ENCODE data around the gene BBLN.

DNA sequence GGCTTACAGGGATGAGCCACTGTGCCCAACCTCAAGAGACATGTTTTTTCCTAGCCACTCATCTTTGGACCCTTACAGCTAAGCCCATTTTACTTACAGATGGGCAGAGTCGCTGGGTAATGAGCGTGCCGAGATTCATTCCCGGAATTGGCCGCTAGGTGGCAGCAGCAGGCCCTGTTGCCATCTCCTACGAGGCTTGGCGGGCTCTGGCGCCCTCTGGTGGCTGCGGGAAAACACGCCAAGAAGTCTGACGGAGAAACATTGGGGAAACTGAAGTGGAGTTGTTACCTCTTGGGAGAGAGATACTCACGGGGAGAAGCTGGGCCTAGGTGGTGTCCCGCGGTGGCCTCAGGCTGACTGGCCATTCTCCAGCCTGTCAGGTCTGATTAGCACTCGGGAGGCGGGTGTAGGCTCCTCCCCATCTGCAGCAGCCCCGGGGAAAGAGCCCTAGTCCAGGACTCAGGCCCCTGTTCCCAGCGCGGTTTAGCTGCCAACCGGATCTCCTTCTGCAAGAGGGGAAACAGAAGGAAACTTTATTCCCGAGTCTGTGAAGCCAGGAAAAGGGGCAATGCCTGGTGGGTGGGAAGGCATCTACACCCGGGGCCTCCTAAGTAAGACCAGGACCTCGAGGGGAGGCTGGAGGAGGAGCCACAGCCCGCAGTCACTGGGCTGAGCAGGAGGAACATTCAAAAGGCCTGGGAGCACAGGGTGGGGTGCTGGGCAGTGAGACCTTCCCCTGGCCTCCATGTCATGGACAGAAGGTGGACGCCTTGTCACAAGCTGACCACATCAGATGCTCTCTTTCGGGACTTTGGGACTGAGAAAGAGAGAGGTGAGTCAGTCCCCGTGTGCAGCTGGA, 42.2 kb upstream of the BBLN start:
- no peak for TF ChIP-seq BHLHE40 (IDR thresholded peaks at IDR 0.05; ENCODE audit: borderline replicate concordance)
- TF ChIP-seq TARDBP (IDR thresholded peaks at IDR 0.05): no peak
- no peak for TF ChIP-seq FOXA1 (IDR thresholded peaks at IDR 0.05)
- TF ChIP-seq SP1 (IDR thresholded peaks at IDR 0.05): no peak
- no peak; the same call in 1 of the 2 replicates for TF ChIP-seq FOXK2 (IDR thresholded peaks at IDR 0.05)
- TF ChIP-seq FOXM1 (IDR thresholded peaks at IDR 0.05; ENCODE audit: borderline replicate concordance): no peak
